Measurements from ENCODE around the gene CAPN15.

GRCh38 chr16:529012-529575, 1.6 kb downstream of the CAPN15 start:
- TF ChIP-seq CTCF (IDR thresholded peaks at IDR 0.05), result no peak
- TF ChIP-seq POLR2A (IDR thresholded peaks at IDR 0.05), result no peak

All from heart left ventricle (tissue), 13 donors.